Gastrocnemius medialis (tissue), 4 donors: ENCODE data around the gene STAT5B.

Experiments used
- POLR2A ChIP-seq, 2 donors: fragments of 450-650 bp; IDR thresholded peaks; one replicate each; pipeline ENCODE4 v1.6.1; 2017; ENCODE audit warnings: antibody characterized with exemption in 2 of 2, mild to moderate bottlenecking in 2 of 2, moderate library complexity in 2 of 2
- TF ChIP-seq, protein P1 (sequence below), 5 experiments: fragments of 450-650 bp in 3 of 5; fragments of 200-600 bp in 2 of 5; sonication (generic) in 2 of 5; IDR thresholded peaks in 4 of 5; conservative IDR thresholded peaks in 1 of 5; 1 replicate in 4 of 5; 2 replicates in 1 of 5; pipeline ENCODE4 v1.5.1; 2016 to 2019; ENCODE audit warnings: antibody characterized with exemption in 5 of 5, mild to moderate bottlenecking in 3 of 5, moderate library complexity in 3 of 5

DNA sequence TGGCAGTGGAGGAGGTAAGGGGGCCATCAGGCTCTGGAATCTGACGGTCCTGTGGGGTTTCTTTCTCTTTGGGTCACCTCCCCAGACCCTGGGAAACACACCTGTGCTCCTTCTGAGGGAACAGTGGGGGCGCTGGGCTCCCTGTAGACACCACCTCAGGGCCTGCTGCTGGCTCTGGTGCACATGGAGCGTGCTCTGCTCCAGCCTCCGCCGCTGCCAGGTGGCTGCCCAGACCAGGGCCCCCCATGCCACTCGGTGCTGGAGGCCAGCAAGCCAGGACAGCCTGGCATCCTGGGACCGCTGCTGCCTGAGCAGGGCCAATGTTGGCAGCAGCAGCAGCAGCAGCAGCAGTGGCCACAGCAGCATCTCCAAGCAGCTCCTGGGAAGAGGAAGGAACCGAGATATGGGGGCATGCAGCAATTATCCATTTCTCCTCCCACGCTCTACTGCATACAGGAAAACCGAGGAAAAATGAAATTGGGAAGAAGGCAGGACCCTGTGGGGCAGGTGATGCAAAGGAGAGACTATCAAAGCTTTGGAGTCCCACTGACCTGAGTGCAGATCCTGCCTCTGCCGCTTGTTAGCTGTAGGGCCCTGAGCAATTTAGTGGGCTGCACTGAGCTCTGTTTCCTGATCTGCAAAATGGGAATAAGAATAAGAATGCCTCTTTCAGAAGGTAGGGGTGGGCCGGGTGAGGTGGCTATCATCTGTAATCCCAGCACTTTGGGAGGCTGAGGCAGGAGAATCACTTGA is 82.8 kb downstream of the STAT5B start:
- no peak for TF ChIP-seq POLR2A (IDR thresholded peaks at IDR 0.05)
- TF ChIP-seq, protein P1, sequence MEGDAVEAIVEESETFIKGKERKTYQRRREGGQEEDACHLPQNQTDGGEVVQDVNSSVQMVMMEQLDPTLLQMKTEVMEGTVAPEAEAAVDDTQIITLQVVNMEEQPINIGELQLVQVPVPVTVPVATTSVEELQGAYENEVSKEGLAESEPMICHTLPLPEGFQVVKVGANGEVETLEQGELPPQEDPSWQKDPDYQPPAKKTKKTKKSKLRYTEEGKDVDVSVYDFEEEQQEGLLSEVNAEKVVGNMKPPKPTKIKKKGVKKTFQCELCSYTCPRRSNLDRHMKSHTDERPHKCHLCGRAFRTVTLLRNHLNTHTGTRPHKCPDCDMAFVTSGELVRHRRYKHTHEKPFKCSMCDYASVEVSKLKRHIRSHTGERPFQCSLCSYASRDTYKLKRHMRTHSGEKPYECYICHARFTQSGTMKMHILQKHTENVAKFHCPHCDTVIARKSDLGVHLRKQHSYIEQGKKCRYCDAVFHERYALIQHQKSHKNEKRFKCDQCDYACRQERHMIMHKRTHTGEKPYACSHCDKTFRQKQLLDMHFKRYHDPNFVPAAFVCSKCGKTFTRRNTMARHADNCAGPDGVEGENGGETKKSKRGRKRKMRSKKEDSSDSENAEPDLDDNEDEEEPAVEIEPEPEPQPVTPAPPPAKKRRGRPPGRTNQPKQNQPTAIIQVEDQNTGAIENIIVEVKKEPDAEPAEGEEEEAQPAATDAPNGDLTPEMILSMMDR (IDR thresholded peaks at IDR 0.05 in 4 of 5, conservative IDR thresholded peaks at IDR 0.05 in 1 of 5): no peak
